HepG2 (cell line): Measurements from ENCODE around the gene CTNNAL1. TPM values are rescaled to one million over a fixed set of nuclear protein-coding genes. Genes with fewer than 3 reads are reported as not detected.

Experiments used
- AGO1 ChIP-seq: fragments of 200-400 bp; formaldehyde crosslinking; IDR thresholded peaks from 2 replicates; pipeline ENCODE4 v1.6.1; 2017; ENCODE audit warnings: mild to moderate bottlenecking, low read depth, low read length, moderate library complexity; ENCODE audit not compliant: poor library complexity, severe bottlenecking
- ASH2L ChIP-seq: fragments of 300-600, 200-600 bp; sonication (generic); IDR thresholded peaks from 2 replicates; pipeline ENCODE4 v1.7.0; 2017; ENCODE audit warnings: low read depth, mild to moderate bottlenecking, moderate library complexity, mixed read lengths, low read length; ENCODE audit not compliant: insufficient read length
- CBFB ChIP-seq: sonication (generic); formaldehyde crosslinking; IDR thresholded peaks from 2 replicates; pipeline ENCODE4 v1.4.0; 2020; ENCODE audit warnings: missing genetic modification reagents
- CREB1 ChIP-seq, 2 experiments: fragments of 450-650 bp in 1 of 2; IDR thresholded peaks; 2 replicates each; pipeline ENCODE4 v1.6.1; 2016 to 2017; ENCODE audit warnings: control low read depth in 1 of 2, mild to moderate bottlenecking in 1 of 2, missing compliant biosample characterization in 1 of 2, missing genetic modification characterization in 1 of 2
- CREM ChIP-seq, 2 experiments: sonication (generic) in 1 of 2; formaldehyde crosslinking in 1 of 2; IDR thresholded peaks; 2 replicates each; pipeline versions ENCODE4 v1.4.0 to v1.6.1; 2016 to 2020; ENCODE audit warnings: antibody characterized with exemption in 1 of 2, mild to moderate bottlenecking in 1 of 2, missing genetic modification reagents in 1 of 2
- DBP ChIP-seq: sonication (generic); formaldehyde crosslinking; IDR thresholded peaks from 2 replicates; pipeline ENCODE4 v1.4.0; 2020; ENCODE audit warnings: missing genetic modification reagents; ENCODE audit errors: not compliant biosample characterization
- FOXA1 ChIP-seq, 2 experiments: fragments of 450-650 bp in 1 of 2; sonication (generic) in 1 of 2; formaldehyde crosslinking in 1 of 2; IDR thresholded peaks; 2 replicates each; pipeline versions ENCODE4 v1.4.0 to v1.6.1; 2016 to 2020; ENCODE audit warnings: missing genetic modification reagents in 1 of 2
- FOXC1 ChIP-seq: sonication (generic); formaldehyde crosslinking; IDR thresholded peaks from 2 replicates; pipeline ENCODE4 v1.8.0; 2022; ENCODE audit warnings: mild to moderate bottlenecking, missing genetic modification reagents, borderline replicate concordance
- FOXK1 ChIP-seq: sonication (generic); formaldehyde crosslinking; IDR thresholded peaks from 2 replicates; pipeline ENCODE4 v1.4.0; 2020; ENCODE audit warnings: low read depth, missing genetic modification reagents, borderline replicate concordance
- HOXA7 ChIP-seq: sonication (generic); formaldehyde crosslinking; IDR thresholded peaks from 2 replicates; pipeline ENCODE4 v1.8.1; 2022; ENCODE audit warnings: mild to moderate bottlenecking, missing genetic modification reagents, moderate library complexity
- JUNB ChIP-seq: sonication (generic); formaldehyde crosslinking; IDR thresholded peaks from 2 replicates; pipeline ENCODE4 v1.8.0; 2022; ENCODE audit warnings: missing genetic modification reagents, mild to moderate bottlenecking, borderline replicate concordance
- LCORL ChIP-seq, 2 experiments: fragments of 450-650 bp in 1 of 2; sonication (generic) in 1 of 2; formaldehyde crosslinking in 1 of 2; IDR thresholded peaks; 2 replicates each; pipeline versions ENCODE4 v1.5.0 to v1.6.1; 2017 to 2020; ENCODE audit warnings: antibody characterized with exemption in 1 of 2, missing genetic modification reagents in 1 of 2
- MAX ChIP-seq: IDR thresholded peaks from 2 replicates; pipeline ENCODE4 v1.6.1; 2012; ENCODE audit warnings: inconsistent platforms
- NFAT5 ChIP-seq: sonication (generic); formaldehyde crosslinking; IDR thresholded peaks from 2 replicates; pipeline ENCODE4 v1.4.0; 2020; ENCODE audit warnings: missing genetic modification reagents
- PITX1 ChIP-seq: sonication (generic); formaldehyde crosslinking; IDR thresholded peaks from 2 replicates; pipeline ENCODE4 v1.5.1; 2020; ENCODE audit warnings: mild to moderate bottlenecking, missing genetic modification reagents
- RFX5 ChIP-seq: IDR thresholded peaks from 2 replicates; pipeline ENCODE4 v1.6.1; 2011; ENCODE audit warnings: low read depth, low read length, improper control_type of control experiment
- RXRA ChIP-seq: sonication (generic); formaldehyde crosslinking; IDR thresholded peaks from 2 replicates; pipeline ENCODE4 v1.5.1; 2020; ENCODE audit warnings: missing genetic modification reagents
- SP1 ChIP-seq, 2 experiments: fragments of 450-650 bp in 1 of 2; sonication (generic) in 1 of 2; formaldehyde crosslinking in 1 of 2; IDR thresholded peaks; 2 replicates each; pipeline versions ENCODE4 v1.4.0 to v1.6.1; 2016 to 2020; ENCODE audit warnings: missing genetic modification reagents in 1 of 2
- STAG1 ChIP-seq: sonication (generic); formaldehyde crosslinking; IDR thresholded peaks from 2 replicates; pipeline ENCODE4 v1.4.0; 2020; ENCODE audit warnings: missing genetic modification reagents
- ZNF33A ChIP-seq: sonication (generic); formaldehyde crosslinking; IDR thresholded peaks from 2 replicates; pipeline ENCODE4 v1.5.1; 2020; ENCODE audit warnings: missing genetic modification reagents, mild to moderate bottlenecking, moderate library complexity, borderline replicate concordance
- ZNF569 ChIP-seq: sonication (generic); formaldehyde crosslinking; IDR thresholded peaks from 2 replicates; pipeline ENCODE4 v1.5.0; 2020; ENCODE audit warnings: mild to moderate bottlenecking, missing genetic modification reagents, moderate library complexity, borderline replicate concordance
- ZNF879 ChIP-seq: sonication (generic); formaldehyde crosslinking; IDR thresholded peaks from 2 replicates; pipeline ENCODE4 v1.8.1; 2023; ENCODE audit warnings: missing genetic modification reagents
- polyA plus RNA-seq, 8 experiments: library from polyadenylated mRNA; depleted of rRNA in 3 of 8; stranded (reverse) in 7 of 8; unstranded in 1 of 8; fragments of >200 nt; fragmentation: Illumina TruSeq in 4 of 8; extraction: Trizol in 4 of 8; gene quantifications; 2 replicates each; pipeline versions ENCODE4 v1.2.1 to v1.2.3, GENCODE V29; 2011 to 2016; ENCODE audit warnings: low read depth in 4 of 8, missing spikeins in 1 of 8, mixed read lengths in 1 of 8; ENCODE audit not compliant: insufficient read depth in 1 of 8
- total RNA-seq, 5 experiments: library from RNA; depleted of rRNA; stranded (reverse); fragments of >200 nt; fragmentation: Illumina TruSeq; extraction: Trizol; gene quantifications; 2 replicates each; pipeline ENCODE4 v1.2.3, GENCODE V29; 2016; ENCODE audit warnings: low read depth in 1 of 5

Gene CTNNAL1
- total and polyA plus RNA-seq, 2 of the 13 experiments (the other 11 are each of a cell fraction or from before 2014, with no cell fraction given), result 32.0 to 162 TPM

GRCh38 chr9:109012009-109012875, 1.1 kb downstream of the CTNNAL1 start (continued):
- TF ChIP-seq FOXA1 (IDR thresholded peaks at IDR 0.05) (no peak), FOXA1 (CRISPR knock-in tag; IDR thresholded peaks at IDR 0.05) (0 out of 2 replicates have a peak, but pooled peaks have one; percentile 24), ZNF33A (CRISPR knock-in tag) (0 out of 2 replicates have a peak, but pooled peaks have one; percentile 9), RXRA (CRISPR knock-in tag) (0 out of 2 replicates have a peak, but pooled peaks have one; percentile 21), DBP (no peak), LCORL (IDR thresholded peaks at IDR 0.05) (no peak), LCORL (CRISPR knock-in tag; IDR thresholded peaks at IDR 0.05) (peak; percentile 16; the same call in 1 of the 2 replicates), FOXC1 (CRISPR knock-in tag) (no peak), SP1 (IDR thresholded peaks at IDR 0.05) (no peak), SP1 (CRISPR knock-in tag; IDR thresholded peaks at IDR 0.05) (no peak), ZNF879 (CRISPR knock-in tag) (no peak), ASH2L (peak; percentile 66), MAX (peak; percentile 17; the same call in 1 of the 2 replicates), RFX5 (no peak), ZNF569 (CRISPR knock-in tag) (0 out of 2 replicates have a peak, but pooled peaks have one; percentile 1), FOXK1 (CRISPR knock-in tag) (no peak), CREM (IDR thresholded peaks at IDR 0.05) (peak; percentile 35; the same call in 1 of the 2 replicates), CREM (CRISPR knock-in tag; IDR thresholded peaks at IDR 0.05) (no peak), CREB1 (IDR thresholded peaks at IDR 0.05) (peak; percentile 68), CREB1 (CRISPR knock-in tag; IDR thresholded peaks at IDR 0.05) (no peak), AGO1 (no peak), CBFB (no peak), PITX1 (CRISPR knock-in tag) (peak; percentile 24; the same call in 1 of the 2 replicates), HOXA7 (CRISPR knock-in tag) (no peak), NFAT5 (CRISPR knock-in tag) (no peak), STAG1 (no peak), JUNB (CRISPR knock-in tag) (0 out of 2 replicates have a peak, but pooled peaks have one; percentile 31)
